HepG2 (cell line): ENCODE measurements around the gene PSMB4. TPM values are rescaled to one million over a fixed set of nuclear protein-coding genes. Genes with fewer than 3 reads are reported as not detected.

ENCODE experiments used
- ARNT2 ChIP-seq: sonication (generic); formaldehyde crosslinking; IDR thresholded peaks from 2 replicates; pipeline ENCODE4 v1.8.0; 2022; ENCODE audit warnings: mild to moderate bottlenecking, low read depth, missing genetic modification reagents, moderate library complexity
- CREB3 ChIP-seq: sonication (generic); formaldehyde crosslinking; IDR thresholded peaks from 2 replicates; pipeline ENCODE4 v1.5.0; 2020; ENCODE audit warnings: missing genetic modification reagents
- FOXA3 ChIP-seq: IDR thresholded peaks from 2 replicates; pipeline ENCODE4 v1.6.1; 2016; ENCODE audit warnings: missing genetic modification reagents, missing compliant biosample characterization
- HNF4G ChIP-seq, 2 experiments: sonication (generic) in 1 of 2; formaldehyde crosslinking in 1 of 2; IDR thresholded peaks; 2 replicates each; pipeline versions ENCODE4 v1.4.0 to v1.6.1; 2011 to 2020; ENCODE audit warnings: borderline replicate concordance in 2 of 2, low read depth in 2 of 2, mild to moderate bottlenecking in 2 of 2, low read length in 1 of 2, missing genetic modification reagents in 1 of 2, moderate library complexity in 1 of 2
- KDM5B ChIP-seq: sonication (generic); formaldehyde crosslinking; IDR thresholded peaks from 2 replicates; pipeline ENCODE4 v1.4.0; 2020; ENCODE audit warnings: missing genetic modification reagents, mild to moderate bottlenecking, borderline replicate concordance
- MAX ChIP-seq: IDR thresholded peaks from 2 replicates; pipeline ENCODE4 v1.6.1; 2012; ENCODE audit warnings: inconsistent platforms
- MAZ ChIP-seq, 2 experiments: sonication (generic) in 1 of 2; formaldehyde crosslinking in 1 of 2; IDR thresholded peaks; 2 replicates each; pipeline versions ENCODE4 v1.5.0 to v1.6.1; 2012 to 2020; ENCODE audit warnings: low read depth in 2 of 2, mild to moderate bottlenecking in 2 of 2, borderline replicate concordance in 1 of 2, improper control_type of control experiment in 1 of 2, low read length in 1 of 2, missing genetic modification reagents in 1 of 2, moderate library complexity in 1 of 2
- NCOR1 ChIP-seq: fragments of 200-600 bp; sonication (generic); IDR thresholded peaks from 2 replicates; pipeline ENCODE4 v1.7.0; 2017; ENCODE audit warnings: antibody characterized with exemption, low read length, borderline replicate concordance
- PHF8 ChIP-seq: sonication (generic); formaldehyde crosslinking; IDR thresholded peaks from 2 replicates; pipeline ENCODE4 v1.5.0; 2020; ENCODE audit warnings: missing genetic modification reagents
- XRCC5 ChIP-seq: fragments of 200-400 bp; formaldehyde crosslinking; optimal IDR thresholded peaks from 2 replicates; pipeline ENCODE3; 2017; ENCODE audit warnings: mild to moderate bottlenecking, low read length
- ZFP91 ChIP-seq: sonication (generic); formaldehyde crosslinking; IDR thresholded peaks from 2 replicates; pipeline ENCODE4 v1.9.0; 2022; ENCODE audit warnings: missing genetic modification reagents, mild to moderate bottlenecking, borderline replicate concordance
- ZNF142 ChIP-seq: sonication (generic); formaldehyde crosslinking; IDR thresholded peaks from 2 replicates; pipeline ENCODE4 v1.4.0; 2020; ENCODE audit warnings: missing genetic modification reagents
- ZNF143 ChIP-seq: sonication (generic); formaldehyde crosslinking; IDR thresholded peaks from 2 replicates; pipeline ENCODE4 v1.4.0; 2020; ENCODE audit warnings: missing genetic modification reagents
- ZNF33B ChIP-seq: sonication (generic); formaldehyde crosslinking; IDR thresholded peaks from 2 replicates; pipeline ENCODE4 v1.5.1; 2020; ENCODE audit warnings: mild to moderate bottlenecking, missing genetic modification reagents
- ZNF781 ChIP-seq: sonication (generic); formaldehyde crosslinking; IDR thresholded peaks from 2 replicates; pipeline ENCODE4 v1.5.1; 2020; ENCODE audit warnings: borderline replicate concordance, mild to moderate bottlenecking, missing genetic modification reagents; ENCODE audit errors: not compliant biosample characterization
- polyA plus RNA-seq, 8 experiments: library from polyadenylated mRNA; depleted of rRNA in 3 of 8; stranded (reverse) in 7 of 8; unstranded in 1 of 8; fragments of >200 nt; fragmentation: Illumina TruSeq in 4 of 8; extraction: Trizol in 4 of 8; gene quantifications; 2 replicates each; pipeline versions ENCODE4 v1.2.1 to v1.2.3, GENCODE V29; 2011 to 2016; ENCODE audit warnings: low read depth in 4 of 8, missing spikeins in 1 of 8, mixed read lengths in 1 of 8; ENCODE audit not compliant: insufficient read depth in 1 of 8
- total RNA-seq, 5 experiments: library from RNA; depleted of rRNA; stranded (reverse); fragments of >200 nt; fragmentation: Illumina TruSeq; extraction: Trizol; gene quantifications; 2 replicates each; pipeline ENCODE4 v1.2.3, GENCODE V29; 2016; ENCODE audit warnings: low read depth in 1 of 5
- TF ChIP-seq, protein P1 (sequence below): IDR thresholded peaks from 2 replicates; pipeline ENCODE4 v1.6.1; 2016; ENCODE audit warnings: low read depth, control low read depth

Gene PSMB4
- total and polyA plus RNA-seq, 2 of the 13 experiments (the other 11 are each of a cell fraction or from before 2014, with no cell fraction given) = 336 to 383 TPM

- 0 out of 2 replicates have a peak, but pooled peaks have one; percentile 41 for TF ChIP-seq CREB3
- peak; percentile 62 for TF ChIP-seq MAX
- peak; percentile 53; the same call in 1 of the 2 replicates for TF ChIP-seq ARNT2 (CRISPR knock-in tag)
- 0 out of 2 replicates have a peak, but pooled peaks have one; percentile 22 for TF ChIP-seq FOXA3 (CRISPR knock-in tag)
- TF ChIP-seq MAZ (IDR thresholded peaks at IDR 0.05; ENCODE audit: borderline replicate concordance, low read depth, low read length) = peak; percentile 91
- TF ChIP-seq MAZ (CRISPR knock-in tag; IDR thresholded peaks at IDR 0.05; ENCODE audit: low read depth) = no peak; the same call in none of the 2 replicates
- peak; percentile 56 for TF ChIP-seq HNF4G (IDR thresholded peaks at IDR 0.05; ENCODE audit: borderline replicate concordance, low read depth, low read length)
- TF ChIP-seq HNF4G (CRISPR knock-in tag; IDR thresholded peaks at IDR 0.05; ENCODE audit: borderline replicate concordance, low read depth) = no peak; the same call in 1 of the 2 replicates
- peak; percentile 41 for TF ChIP-seq ZNF781 (CRISPR knock-in tag)
- TF ChIP-seq, protein P1, sequence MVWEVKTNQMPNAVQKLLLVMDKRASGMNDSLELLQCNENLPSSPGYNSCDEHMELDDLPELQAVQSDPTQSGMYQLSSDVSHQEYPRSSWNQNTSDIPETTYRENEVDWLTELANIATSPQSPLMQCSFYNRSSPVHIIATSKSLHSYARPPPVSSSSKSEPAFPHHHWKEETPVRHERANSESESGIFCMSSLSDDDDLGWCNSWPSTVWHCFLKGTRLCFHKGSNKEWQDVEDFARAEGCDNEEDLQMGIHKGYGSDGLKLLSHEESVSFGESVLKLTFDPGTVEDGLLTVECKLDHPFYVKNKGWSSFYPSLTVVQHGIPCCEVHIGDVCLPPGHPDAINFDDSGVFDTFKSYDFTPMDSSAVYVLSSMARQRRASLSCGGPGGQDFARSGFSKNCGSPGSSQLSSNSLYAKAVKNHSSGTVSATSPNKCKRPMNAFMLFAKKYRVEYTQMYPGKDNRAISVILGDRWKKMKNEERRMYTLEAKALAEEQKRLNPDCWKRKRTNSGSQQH = peak; percentile 72; the same call in 1 of the 2 replicates
- 0 out of 2 replicates have a peak, but pooled peaks have one; percentile 51 for TF ChIP-seq ZNF143
- peak; percentile 25; the same call in 1 of the 2 replicates for TF ChIP-seq NCOR1
- TF ChIP-seq ZNF142 (CRISPR knock-in tag) = peak; percentile 52; the same call in 1 of the 2 replicates
- peak; percentile 45; the same call in 1 of the 2 replicates for TF ChIP-seq KDM5B (CRISPR knock-in tag)
- no peak for TF ChIP-seq ZNF33B
- peak; percentile 34; the same call in 1 of the 2 replicates for TF ChIP-seq ZFP91
- TF ChIP-seq XRCC5 = peak; percentile 42
- TF ChIP-seq PHF8 (CRISPR knock-in tag) = peak; percentile 61
These were observed 27.1 kb upstream of the PSMB4 start, which contains the start of gene SELENBP1 (continued) for GRCh38 chr1:151372058-151372934.
